ENCODE measurements around the gene SETBP1.

The SETBP1 gene

GRCh38 chr18:45083226-45083855, 402.7 kb downstream of the SETBP1 start:
- no peaks in the 10 kb centered on the region for H3K4me1 ChIP-seq (ENCODE audit: control insufficient read depth, insufficient read depth, low read length)
- CTCF ChIA-PET: interaction anchor here (0.6 to 0.9 kb wide), 3 partner anchors 184 to 1496 kb away, joined by 3 to 5 read pairs (median 4); no protein-coding TSS in a partner anchor
- POLR2A ChIA-PET: no interaction called here

GRCh38 chr18:45084206-45084605, 403.5 kb downstream of the SETBP1 start:
- TF ChIP-seq ZNF449 (tag by site-specific recombination; IDR thresholded peaks at IDR 0.05) (no peak), ZNF175 (tag by site-specific recombination; IDR thresholded peaks at IDR 0.05) (no peak), ZNF626 (tag by site-specific recombination; IDR thresholded peaks at IDR 0.05) (no peak), CTCF (tag by site-specific recombination; IDR thresholded peaks at IDR 0.05) (no peak), ZNF76 (tag by site-specific recombination; IDR thresholded peaks at IDR 0.05; ENCODE audit: borderline replicate concordance, low read depth) (no peak), ZNF239 (tag by site-specific recombination; IDR thresholded peaks at IDR 0.05) (no peak), ZNF184 (tag by site-specific recombination; IDR thresholded peaks at IDR 0.05) (no peak), ZNF561 (tag by site-specific recombination; IDR thresholded peaks at IDR 0.05; ENCODE audit: borderline replicate concordance) (no peak), BCL11A (tag by site-specific recombination; IDR thresholded peaks at IDR 0.05; ENCODE audit: low read depth) (no peak), ZNF792 (tag by site-specific recombination; IDR thresholded peaks at IDR 0.05) (no peak), ZFHX2 (tag by site-specific recombination; conservative IDR thresholded peaks at IDR 0.05) (no peak), ZFP37 (tag by site-specific recombination; IDR thresholded peaks at IDR 0.05) (no peak), ZNF555 (tag by site-specific recombination; conservative IDR thresholded peaks at IDR 0.05) (no peak), ZNF488 (tag by site-specific recombination; IDR thresholded peaks at IDR 0.05) (no peak)
- Histone ChIP-seq H3K27ac (ENCODE audit: extremely low read depth, low read depth, low read length) (no peak overlapping the region), H3K9me3 (ENCODE audit: control insufficient read depth, insufficient read depth, low read depth, low read length) (no peaks in the 10 kb centered on the region), H3K4me1 (ENCODE audit: control insufficient read depth, insufficient read depth, low read length) (no peaks in the 10 kb centered on the region), H3K4me3 (ENCODE audit: low read depth, low read length) (no peak overlapping the region), H3K36me3 (ENCODE audit: control insufficient read depth in 2 of 2, insufficient read depth in 1 of 2, low read length in 2 of 2) (no peaks in the 10 kb centered on the region)
- ChIA-PET CTCF (no interaction called here), POLR2A (no interaction called here)

More at GRCh38 chr18:45083226-45083855, 402.7 kb downstream of the SETBP1 start:
- H3K36me3 ChIP-seq (ENCODE audit: control insufficient read depth in 2 of 2, insufficient read depth in 1 of 2, low read length in 2 of 2): no peaks in the 10 kb centered on the region
- no peaks in the 10 kb centered on the region for H3K9me3 ChIP-seq (ENCODE audit: control insufficient read depth, insufficient read depth, low read depth, low read length)
- no peak overlapping the region for H3K4me3 ChIP-seq (ENCODE audit: low read depth, low read length)
- no peak overlapping the region for H3K27ac ChIP-seq (ENCODE audit: extremely low read depth, low read depth, low read length)
- TF ChIP-seq ELK4 (IDR thresholded peaks at IDR 0.05; ENCODE audit: borderline replicate concordance, low read depth, low read length) (no peak), ZNF280D (tag by site-specific recombination; IDR thresholded peaks at IDR 0.05) (no peak), ZNF776 (tag by site-specific recombination; IDR thresholded peaks at IDR 0.05; ENCODE audit: borderline replicate concordance) (no peak), ZEB2 (tag by site-specific recombination; IDR thresholded peaks at IDR 0.05) (no peak), ZNF580 (tag by site-specific recombination; IDR thresholded peaks at IDR 0.05) (no peak), ZNF138 (tag by site-specific recombination; IDR thresholded peaks at IDR 0.05; ENCODE audit: borderline replicate concordance) (no peak)
